HCT116 (cell line): ENCODE measurements around the gene ISYNA1. TPM values are rescaled to one million over a fixed set of nuclear protein-coding genes. Genes with fewer than 3 reads are reported as not detected.

Experiments used
- ATAC-seq: fragments of 200-7000 bp; cut with Tn5 transposase; 2 replicates; pipeline ENCODE4 v1.9.1; 2020; ENCODE audit warnings: mild to moderate bottlenecking, moderate library complexity
- BruUV-seq: library from RNA; stranded (reverse); fragments of 400-500 nt; replicated peaks from 2 replicates; lab custom pipeline; 2021; lab: Mats Ljungman, UMichigan
- CTCF ChIA-PET: fragments of 300-600 bp; sonication (Branson Sonifier 250); formaldehyde crosslinking; loops from one replicate; lab custom pipeline; 2021; ENCODE audit warnings: antibody characterized with exemption; lab: Charles Lee
- POLR2A ChIA-PET: fragments of 300-600, 350-600 bp; sonication (Branson Sonifier 250); formaldehyde crosslinking; loops from one replicate; lab custom pipeline; 2021; ENCODE audit warnings: antibody characterized with exemption; lab: Charles Lee
- RAD21 ChIA-PET, 2 experiments: fragments of 300-600 bp; sonication (Branson Sonifier 250); formaldehyde crosslinking; loops; one replicate each; lab custom pipeline; 2023; ENCODE audit warnings: low total read pairs in 2 of 2; ENCODE audit not compliant: uncharacterized antibody in 2 of 2, unreplicated experiment in 2 of 2, low non-redundant PET in 1 of 2; lab: Charles Lee
- DNase-seq: peaks from one replicate; pipeline ENCODE4 v3.0.0-alpha.2; 2010; ENCODE audit warnings: low read depth, low spot score
- H2AFZ ChIP-seq: fragments of 200-600 bp; shearing (Covaris generic), sonication (generic); 2 replicates; pipeline ENCODE4 v1.6.1; 2017; ENCODE audit warnings: low read depth, mixed run types, mixed read lengths, antibody characterized with exemption, low read length; ENCODE audit not compliant: poor library complexity, severe bottlenecking
- H3K27ac ChIP-seq: 2 replicates; pipeline ENCODE4 v1.5.1; 2012; ENCODE audit warnings: low read depth, low read length
- H3K27me3 ChIP-seq: fragments of 200-600 bp; sonication (generic); 2 replicates; pipeline ENCODE4 v1.6.1; 2016; ENCODE audit warnings: mixed run types, low read length, mixed read lengths; ENCODE audit not compliant: insufficient read depth
- H3K36me3 ChIP-seq, 2 experiments: fragments of 200-500 bp in 1 of 2; fragments of 200-600 bp in 1 of 2; sonication (Bioruptor generic) in 1 of 2; sonication (generic) in 1 of 2; 2 replicates each; pipeline versions ENCODE4 v1.5.1 to v1.6.1; 2014 to 2016; ENCODE audit warnings: low read length in 2 of 2, inconsistent platforms in 1 of 2, mixed read lengths in 1 of 2, mixed run types in 1 of 2; ENCODE audit not compliant: insufficient read depth in 2 of 2, control insufficient read depth in 1 of 2
- H3K4me1 ChIP-seq, 2 experiments: fragments of 200-600 bp in 1 of 2; sonication (generic) in 1 of 2; 2 replicates each; pipeline versions ENCODE4 v1.5.1 to v1.6.1; 2012 to 2017; ENCODE audit warnings: low read length in 2 of 2, inconsistent platforms in 1 of 2, mild to moderate bottlenecking in 1 of 2, mixed read lengths in 1 of 2, mixed run types in 1 of 2, moderate library complexity in 1 of 2; ENCODE audit not compliant: insufficient read depth in 2 of 2, control insufficient read depth in 1 of 2
- H3K4me2 ChIP-seq: fragments of 200-600 bp; sonication (generic); 2 replicates; pipeline ENCODE4 v1.6.1; 2017; ENCODE audit warnings: mixed run types, low read length, mixed read lengths
- H3K4me3 ChIP-seq, 2 experiments: fragments of 200-600 bp in 1 of 2; sonication (generic) in 1 of 2; replicated peaks in 1 of 2; 2 replicates each; pipeline ENCODE4 v1.5.1; 2011 to 2016; ENCODE audit warnings: low read length in 2 of 2, control low read depth in 1 of 2, low read depth in 1 of 2, mild to moderate bottlenecking in 1 of 2, mixed read lengths in 1 of 2, mixed run types in 1 of 2
- H3K79me2 ChIP-seq: fragments of 200-600 bp; sonication (generic); 2 replicates; pipeline ENCODE4 v1.6.1; 2017; ENCODE audit warnings: mild to moderate bottlenecking, mixed run types, low read length, moderate library complexity, mixed read lengths; ENCODE audit not compliant: insufficient read depth
- H3K9ac ChIP-seq: fragments of 200-600 bp; sonication (generic); 2 replicates; pipeline ENCODE4 v1.6.1; 2016; ENCODE audit warnings: low read length, mixed read lengths
- H3K9me2 ChIP-seq: fragments of 200-600 bp; sonication (generic), shearing (Covaris generic); 2 replicates; pipeline ENCODE4 v1.6.1; 2017; ENCODE audit warnings: mixed run types, mild to moderate bottlenecking, moderate library complexity; ENCODE audit not compliant: insufficient read depth
- H3K9me3 ChIP-seq, 2 experiments: fragments of 200-500 bp in 1 of 2; fragments of 200-600 bp in 1 of 2; sonication (Bioruptor generic) in 1 of 2; sonication (generic) in 1 of 2; 2 replicates each; pipeline ENCODE4 v1.6.1; 2014 to 2017; ENCODE audit warnings: low read length in 2 of 2, mixed read lengths in 2 of 2, inconsistent platforms in 1 of 2, low read depth in 1 of 2, mild to moderate bottlenecking in 1 of 2, mixed run types in 1 of 2, moderate library complexity in 1 of 2; ENCODE audit not compliant: control insufficient read depth in 1 of 2, insufficient read depth in 1 of 2
- H4K20me1 ChIP-seq: fragments of 200-600 bp; sonication (generic), shearing (Covaris generic); 2 replicates; pipeline ENCODE4 v1.6.1; 2017; ENCODE audit warnings: mixed run types, mild to moderate bottlenecking, moderate library complexity; ENCODE audit not compliant: insufficient read depth
- CBX3 ChIP-seq: IDR thresholded peaks from 2 replicates; pipeline ENCODE4 v1.6.1; 2012; ENCODE audit warnings: low read depth
- EZH2 ChIP-seq: fragments of 200-600 bp; sonication (generic); IDR thresholded peaks from 2 replicates; pipeline ENCODE4 v1.6.1; 2017; ENCODE audit warnings: antibody characterized with exemption, mixed run types
- EZH2phosphoT487 ChIP-seq: fragments of 200-600 bp; IDR thresholded peaks from 2 replicates; pipeline ENCODE4 v1.6.1; 2018; ENCODE audit warnings: antibody characterized with exemption, borderline replicate concordance
- FOSL1 ChIP-seq: IDR thresholded peaks from 2 replicates; pipeline ENCODE4 v1.6.1; 2012; ENCODE audit warnings: low read depth
- POLR2AphosphoS5 ChIP-seq: IDR thresholded peaks from 2 replicates; pipeline ENCODE4 v1.6.1; 2011; ENCODE audit warnings: mild to moderate bottlenecking, low read depth, low read length, moderate library complexity
- RAD21 ChIP-seq: IDR thresholded peaks from 2 replicates; pipeline ENCODE4 v1.6.1; 2012; ENCODE audit warnings: low read depth, mild to moderate bottlenecking
- SP1 ChIP-seq: IDR thresholded peaks from 2 replicates; pipeline ENCODE4 v1.6.1; 2012; ENCODE audit warnings: low read depth
- SRF ChIP-seq: IDR thresholded peaks from 2 replicates; pipeline ENCODE4 v1.6.1; 2012; ENCODE audit warnings: low read depth
- YY1 ChIP-seq: IDR thresholded peaks from 2 replicates; pipeline ENCODE4 v1.6.1; 2011; ENCODE audit warnings: low read length, low read depth, moderate library complexity, mild to moderate bottlenecking; ENCODE audit not compliant: insufficient replicate concordance; ENCODE audit errors: extremely low read depth
- ZBTB33 ChIP-seq: IDR thresholded peaks from 2 replicates; pipeline ENCODE4 v1.6.1; 2011; ENCODE audit warnings: mild to moderate bottlenecking, low read length, moderate library complexity; ENCODE audit not compliant: insufficient replicate concordance; ENCODE audit errors: extremely low read depth
- intact Hi-C: fragments of 100-400 bp; cut with micrococcal nuclease; formaldehyde crosslinking; loops from 2 replicates; pipeline ENCODE4 v1.10.0; 2022
- total RNA-seq: library from RNA; stranded (reverse); gene quantifications from one replicate; pipeline ENCODE4 v1.2.1, GENCODE V29; 2021; ENCODE audit not compliant: unreplicated experiment

The ISYNA1 gene
- total RNA-seq, 1 experiment from 2014 or later = 365 TPM

- TF ChIP-seq RAD21 (no peak), EZH2 (no peak), POLR2AphosphoS5 (no peak), CBX3 (no peak), FOSL1 (no peak), YY1 (no peak)
Observed at GRCh38 chr19:18443406-18443805, 5.5 kb upstream of the ISYNA1 start (continued).

GRCh38 chr19:18442941-18443340 is 5.0 kb upstream of the ISYNA1 start:
- Histone ChIP-seq H3K4me1 (peaks cover 27 to 34% of the 10 kb centered on the region in 2 experiments), H3K27me3 (no peaks in the 10 kb centered on the region), H3K9me2 (no peaks in the 10 kb centered on the region), H3K36me3 (peaks cover 4 to 18% of the 10 kb centered on the region in 2 experiments; a peak in 3 of 4 replicates), H4K20me1 (no peaks in the 10 kb centered on the region), H3K4me2 (no peak overlapping the region), H3K27ac (no peak overlapping the region), H3K9me3 (no peaks in the 10 kb centered on the region), H3K4me3 (no peak overlapping the region), H2AFZ (no peak overlapping the region), H3K9ac (no peak overlapping the region), H3K79me2 (no peaks in the 10 kb centered on the region; the same call in 1 of the 2 replicates)
- ChIA-PET POLR2A (no interaction called here), RAD21 (no interaction called here), CTCF (interaction anchor here (0.8 kb wide), 1 partner anchor 8 kb away, joined by 3 read pairs; no protein-coding TSS in a partner anchor)
- TF ChIP-seq EZH2phosphoT487 (no peak), ZBTB33 (no peak), SRF (no peak), RAD21 (no peak), SP1 (no peak)
- ATAC-seq (no peak), DNase-seq (no peak)
- BruUV-seq = no TSS peak
- intact Hi-C loops = no loop called here
